Mesangial cell (primary cell): ENCODE measurements around the gene KRCC1. TPM values are rescaled to one million over a fixed set of nuclear protein-coding genes. Genes with fewer than 3 reads are reported as not detected.

Experiments used
- total RNA-seq: library from RNA; depleted of rRNA; stranded (reverse); fragments of >200 nt; gene quantifications from 2 replicates; pipeline ENCODE4 v1.2.3, GENCODE V29; 2015

The KRCC1 gene
- total RNA-seq: 7.7 and 9.0 TPM in 2 replicates

DNA sequence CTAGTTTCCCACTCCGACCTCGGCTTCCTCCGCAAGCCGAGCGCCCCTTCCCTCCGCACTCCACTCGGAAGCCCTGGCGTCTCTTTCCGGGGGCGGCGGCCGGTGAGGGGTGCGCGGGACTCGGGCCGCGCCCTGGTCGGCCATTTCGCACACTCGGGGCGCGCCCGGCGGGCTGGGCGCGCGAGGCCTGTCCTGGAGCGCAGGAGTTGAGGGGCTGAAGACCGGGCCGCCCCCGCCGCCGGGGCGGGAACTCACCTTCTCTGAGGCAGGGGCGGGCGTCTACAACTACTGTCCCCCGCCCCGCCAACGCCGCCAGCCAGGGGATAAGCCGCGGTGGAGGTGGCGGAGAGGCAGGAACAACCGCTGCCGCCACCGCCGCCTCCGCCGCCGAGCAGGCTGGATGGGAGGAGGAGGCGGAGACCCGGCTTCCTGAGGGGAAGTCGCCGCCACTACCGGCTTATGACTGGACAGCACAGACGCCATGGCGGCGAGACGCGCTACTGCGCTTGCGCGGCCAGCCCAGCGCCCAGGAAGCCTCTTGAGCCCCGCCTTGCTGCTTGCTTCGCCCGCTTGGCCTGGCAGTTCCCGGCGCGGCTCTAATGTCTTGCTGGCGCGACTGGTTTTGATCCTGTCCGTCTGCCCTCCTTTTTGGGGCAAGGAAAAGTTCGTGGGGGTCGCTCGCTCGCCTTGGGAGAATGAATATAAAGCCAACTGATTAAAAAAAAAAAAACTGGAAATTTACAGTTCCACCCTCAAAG lies at the start of gene KRCC1:
Gene KRCC1 (minus strand): TSS at position 413 of the 758 bp plus-strand sequence. CDS start 27,220 bp downstream, outside the sequence.

DNA sequence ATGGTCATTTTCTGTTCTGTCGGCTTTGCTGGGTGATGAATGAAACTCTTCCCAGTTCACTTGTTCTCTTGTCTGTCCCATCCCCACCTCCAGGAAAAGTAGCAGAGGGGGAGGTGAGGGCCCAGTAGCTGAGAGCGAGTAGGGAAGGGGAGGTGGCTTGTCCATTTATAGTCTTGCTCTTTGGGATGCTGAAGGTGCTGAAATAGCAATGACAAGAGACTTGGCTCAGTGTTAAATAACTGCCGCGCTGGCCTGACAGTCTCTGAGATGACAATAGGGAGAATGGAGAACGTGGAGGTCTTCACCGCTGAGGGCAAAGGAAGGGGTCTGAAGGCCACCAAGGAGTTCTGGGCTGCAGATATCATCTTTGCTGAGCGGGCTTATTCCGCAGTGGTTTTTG lies 12.0 kb upstream of the KRCC1 start, which contains the start of gene SMYD1:
Gene SMYD1 (plus strand): TSS at position 228 of the 400 bp plus-strand sequence. CDS start 40 bp downstream, at position 268.

DNA sequence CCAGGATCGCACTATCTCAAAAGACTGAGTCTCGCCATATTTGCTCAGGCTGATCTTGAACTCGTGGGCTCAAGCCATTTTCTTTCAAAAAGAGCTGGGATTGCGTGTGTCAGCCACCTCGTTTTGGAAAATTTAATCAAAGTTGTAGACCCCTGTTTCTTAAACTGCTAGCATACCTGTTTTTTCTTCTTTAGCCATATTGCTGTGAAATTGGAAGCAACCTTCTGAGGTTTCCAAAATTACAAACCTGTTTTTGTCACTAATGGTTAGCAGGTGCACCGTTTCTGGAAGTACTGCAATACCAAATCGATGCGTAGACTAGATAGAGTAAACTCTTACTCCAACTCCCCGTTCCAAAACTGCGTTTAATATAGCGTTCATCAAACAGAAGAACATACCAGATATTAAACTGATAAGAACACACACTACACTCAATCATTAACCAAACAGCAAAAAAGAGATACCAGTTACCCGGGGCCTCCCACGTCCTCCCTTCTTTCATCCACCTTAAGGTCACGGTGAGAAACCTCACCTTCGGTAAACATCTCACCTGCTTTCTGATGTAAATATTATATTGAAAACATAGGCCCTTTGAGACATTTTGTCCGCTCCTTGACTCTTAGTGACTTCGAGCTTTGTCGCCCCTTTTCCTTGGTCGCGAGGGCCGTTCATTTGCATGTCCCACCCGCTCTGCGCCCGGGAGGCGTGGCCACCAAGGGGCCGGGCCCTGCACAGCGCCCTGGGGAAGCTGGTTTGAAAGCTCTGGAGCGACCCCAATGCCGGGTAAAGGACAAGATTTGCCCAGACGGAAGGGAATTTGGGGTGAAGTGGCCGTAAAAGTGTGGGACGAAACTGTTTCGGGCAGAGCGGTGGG lies 39.3 kb downstream of the KRCC1 start, which contains the start of gene RNU2-63P:
Gene RNU2-63P (minus strand): TSS at position 462 of the 874 bp plus-strand sequence.

Other genes with a start within 250 kb of the KRCC1 start
- 1.1 TPM in 1 of 2 replicates, not detected in the other for gene RGPD2, start 230.0 kb downstream of the KRCC1 start, total RNA-seq
- gene RNU2-63P, start 39.2 kb downstream of the KRCC1 start, total RNA-seq: not detected in 2 replicates
- gene SMYD1, start 12.0 kb upstream of the KRCC1 start, total RNA-seq: not detected in 2 replicates
- gene FABP1, start 72.3 kb upstream of the KRCC1 start, total RNA-seq: not detected in 2 replicates
- gene THNSL2, start 114.6 kb upstream of the KRCC1 start, total RNA-seq: 3.3 and 35.6 TPM in 2 replicates